BJ (cell line): Measurements from ENCODE around the gene RHOB. TPM values are rescaled to one million over a fixed set of nuclear protein-coding genes. Genes with fewer than 3 reads are reported as not detected.

ENCODE experiments used
- CTCF ChIA-PET: fragments of 350-600 bp; formaldehyde crosslinking; extraction: SDS; loops from one replicate; lab custom pipeline; 2021; ENCODE audit warnings: antibody characterized with exemption, inconsistent platforms; lab: Yijun Ruan, JAX
- POLR2A ChIA-PET: fragments of 300-600 bp; sonication (Branson Sonifier 250); formaldehyde crosslinking; extraction: SDS; loops from one replicate; lab custom pipeline; 2021; ENCODE audit warnings: antibody characterized with exemption; lab: Charles Lee
- DNase-seq: peaks from one replicate; pipeline ENCODE4 v3.0.0-alpha.2; 2011; ENCODE audit warnings: low read depth
- H3K27me3 ChIP-seq: 2 replicates; pipeline ENCODE4 v1.6.0; 2011; ENCODE audit warnings: low read length; ENCODE audit not compliant: control insufficient read depth, insufficient read depth
- H3K36me3 ChIP-seq: 2 replicates; pipeline ENCODE4 v1.5.1; 2011; ENCODE audit warnings: low read length; ENCODE audit not compliant: control insufficient read depth, insufficient read depth
- H3K4me3 ChIP-seq: 2 replicates; pipeline ENCODE4 v1.5.1; 2011; ENCODE audit warnings: low read depth, mild to moderate bottlenecking, control low read depth, low read length
- CTCF ChIP-seq: IDR thresholded peaks from 2 replicates; pipeline ENCODE4 v1.5.1; 2011; ENCODE audit warnings: low read depth, mild to moderate bottlenecking, control low read depth, inconsistent platforms, low read length, moderate library complexity; ENCODE audit not compliant: insufficient read depth
- polyA minus RNA-seq: library from RNA; depleted of rRNA, polyadenylated mRNA; stranded (reverse); fragments of >200 nt; gene quantifications from 2 replicates; pipeline ENCODE4 v1.2.3, GENCODE V29; 2011; rRNA and poly(A)+ RNA removed
- polyA plus RNA-seq: library from polyadenylated mRNA; depleted of rRNA; stranded (reverse); fragments of >200 nt; gene quantifications from 2 replicates; pipeline ENCODE4 v1.2.3, GENCODE V29; 2011; rRNA removed

The RHOB gene
- polyA plus RNA-seq, result 76.7 and 87.2 TPM in 2 replicates
- polyA minus RNA-seq, result 30.6 and 34.1 TPM in 2 replicates

GRCh38 chr2:20446917-20447436, at the start of gene RHOB:
RHOB (plus strand) TSS chr2:20447074; CDS start chr2:20447466, 392 bp downstream.
- POLR2A ChIA-PET, result interaction anchor here (0.6 to 2.7 kb wide), 15 partner anchors 8 to 311 kb away, joined by 3 to 14 read pairs (median 4); no protein-coding TSS in a partner anchor
- peak; percentile 93 for DNase-seq
- H3K4me3 ChIP-seq, result peak within 1 kb of the TSS; percentile 80
- CTCF ChIA-PET, result interaction anchor here (0.9 to 7.4 kb wide), 13 partner anchors 13 to 204 kb away, joined by 3 to 72 read pairs (median 4); partner anchors contain the start of gene HS1BP3
- peaks cover 6% of the 10 kb centered on the region for H3K36me3 ChIP-seq
- no peak for TF ChIP-seq CTCF
- H3K27me3 ChIP-seq, result no peaks in the 10 kb centered on the region

- Histone ChIP-seq H3K27me3 (peaks cover 4% of the 10 kb centered on the region), H3K4me3 (no peak overlapping the region), H3K36me3 (no peaks in the 10 kb centered on the region)
- POLR2A ChIA-PET, result interaction anchor here (0.6 kb wide), 1 partner anchor 29 kb away, joined by 3 read pairs; no protein-coding TSS in a partner anchor
- TF ChIP-seq CTCF, result no peak
- no peak for DNase-seq
- CTCF ChIA-PET, result interaction anchor here (2.7 to 6.7 kb wide), 3 partner anchors 13 to 244 kb away, joined by 11 to 53 read pairs (median 25); no protein-coding TSS in a partner anchor
These were observed 48.9 kb upstream of the RHOB start for GRCh38 chr2:20397811-20398447.

- peaks cover 5% of the 10 kb centered on the region for H3K27me3 ChIP-seq
- ChIA-PET CTCF (interaction anchor here (1.1 to 6.7 kb wide), 4 partner anchors 11 to 243 kb away, joined by 3 to 53 read pairs (median 16); no protein-coding TSS in a partner anchor), POLR2A (interaction anchor here (0.5 to 0.6 kb wide), 2 partner anchors 15 to 16 kb away, joined by 6 to 7 read pairs; no protein-coding TSS in a partner anchor)
- no peak for DNase-seq
- TF ChIP-seq CTCF, result no peak
- no peaks in the 10 kb centered on the region for H3K36me3 ChIP-seq
- no peak overlapping the region for H3K4me3 ChIP-seq
These were observed 47.8 kb upstream of the RHOB start for GRCh38 chr2:20398956-20399567.

- TF ChIP-seq CTCF, result no peak
- ChIA-PET CTCF (interaction anchor here (0.7 to 6.7 kb wide), 8 partner anchors 10 to 251 kb away, joined by 3 to 53 read pairs (median 3); no protein-coding TSS in a partner anchor), POLR2A (no interaction called here)
- Histone ChIP-seq H3K27me3 (peaks cover 3% of the 10 kb centered on the region), H3K4me3 (no peak overlapping the region), H3K36me3 (no peaks in the 10 kb centered on the region)
- no peak for DNase-seq
These were observed 46.6 kb upstream of the RHOB start for GRCh38 chr2:20400306-20400705.
